IPS DF 4.7 (cell line): ENCODE results near the gene SLC38A8.

ENCODE experiments used
- DNase-seq: peaks from one replicate; pipeline ENCODE4 v3.0.0-alpha.2; 2013; ENCODE audit warnings: low spot score; ENCODE audit errors: extremely low read depth

SLC38A8 gene

GRCh38 chr16:84042308-84042878 lies at the start of gene SLC38A8:
SLC38A8 (minus strand) TSS chr16:84042795; CDS start chr16:84042157, 638 bp downstream.
- no peak for DNase-seq

GRCh38 chr16:84091460-84091859 lies 48.9 kb upstream of the SLC38A8 start:
- no peak for DNase-seq

GRCh38 chr16:84090211-84090610 lies 47.6 kb upstream of the SLC38A8 start:
- no peak for DNase-seq

- DNase-seq = no peak
Observed at GRCh38 chr16:84088695-84089395, 46.2 kb upstream of the SLC38A8 start.

GRCh38 chr16:84087466-84088151 lies 45.0 kb upstream of the SLC38A8 start:
- no peak for DNase-seq

GRCh38 chr16:84087001-84087400 lies 44.4 kb upstream of the SLC38A8 start:
- no peak for DNase-seq

GRCh38 chr16:84086341-84086740 lies 43.7 kb upstream of the SLC38A8 start:
- DNase-seq = no peak

GRCh38 chr16:84085773-84086172 lies 43.2 kb upstream of the SLC38A8 start:
- DNase-seq = no peak

- no peak for DNase-seq
Observed at GRCh38 chr16:84085271-84085667, 42.7 kb upstream of the SLC38A8 start.

GRCh38 chr16:84084570-84085270 lies 42.1 kb upstream of the SLC38A8 start:
- peak; percentile 36 for DNase-seq

GRCh38 chr16:84082835-84083569 lies 40.4 kb upstream of the SLC38A8 start:
- no peak for DNase-seq

GRCh38 chr16:84082110-84082509 lies 39.5 kb upstream of the SLC38A8 start:
- DNase-seq = no peak

GRCh38 chr16:84081446-84081989 lies 38.9 kb upstream of the SLC38A8 start:
- no peak for DNase-seq

GRCh38 chr16:84080813-84081212 lies 38.2 kb upstream of the SLC38A8 start:
- no peak for DNase-seq

GRCh38 chr16:84080378-84080777 lies 37.8 kb upstream of the SLC38A8 start:
- no peak for DNase-seq

GRCh38 chr16:84079664-84080063 lies 37.1 kb upstream of the SLC38A8 start:
- DNase-seq = no peak

GRCh38 chr16:84075376-84075775 lies 32.8 kb upstream of the SLC38A8 start:
- no peak for DNase-seq

- no peak for DNase-seq
Observed at GRCh38 chr16:84074721-84075120, 32.1 kb upstream of the SLC38A8 start.

- DNase-seq = no peak
Observed at GRCh38 chr16:84072014-84072413, 29.4 kb upstream of the SLC38A8 start.

- no peak for DNase-seq
Observed at GRCh38 chr16:84071121-84071520, 28.5 kb upstream of the SLC38A8 start.

- DNase-seq = no peak
Observed at GRCh38 chr16:84069540-84069939, 26.9 kb upstream of the SLC38A8 start.
